ENCODE results near the gene FAM32A. TPM values are rescaled to one million over a fixed set of nuclear protein-coding genes. Genes with fewer than 3 reads are reported as not detected.

FAM32A gene
- total and polyA plus RNA-seq, 2 of the 8 experiments (the other 6 are each of a cell fraction or from before 2014, with no cell fraction given): 75.6 to 105 TPM

DNA sequence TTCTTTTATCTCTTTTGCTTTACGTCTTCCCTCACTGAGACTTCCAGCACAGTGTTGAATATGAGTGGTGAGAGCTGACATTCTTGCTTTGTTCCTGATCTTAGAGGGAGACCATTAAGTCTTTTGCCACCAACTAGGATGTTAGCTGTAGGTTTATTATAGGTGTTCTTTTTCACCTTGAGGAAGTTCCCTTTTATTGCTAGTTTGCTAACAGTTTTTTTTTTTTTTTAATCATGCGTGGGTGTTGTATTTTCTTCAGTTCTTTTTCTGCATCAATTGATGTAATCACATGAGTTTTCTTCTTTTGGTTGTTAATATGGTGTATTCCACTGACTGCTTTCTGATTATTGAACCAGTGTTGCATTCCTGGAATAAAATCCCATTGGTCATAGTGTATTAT, 33.6 kb downstream of the FAM32A start (continued):
- TF ChIP-seq FOSL1 (IDR thresholded peaks at IDR 0.05; ENCODE audit: insufficient read depth, low read depth, low read length) (no peak), RFX5 (IDR thresholded peaks at IDR 0.05; ENCODE audit: borderline replicate concordance, low read depth, low read length) (no peak)

All from H1 (cell line).